HG02798 (cell line): ENCODE measurements around the gene RSPH4A.
"Not testable (repeated sequence)": the region's sequence is repeated elsewhere in the genome, so short reads cannot be mapped to it uniquely, and the experiment has no call there.

Source experiments
- ATAC-seq: cut with Tn5 transposase; IDR thresholded peaks from one replicate; pipeline ENCODE4 v1.9.1; 2021; ENCODE audit warnings: mild to moderate bottlenecking; ENCODE audit not compliant: unreplicated experiment, poor library complexity

The RSPH4A gene

GRCh38 chr6:116615937-116616736 lies at the start of gene RSPH4A:
RSPH4A (plus strand) TSS chr6:116616479; CDS start chr6:116616624, 145 bp downstream.
- peak; percentile 100 for ATAC-seq

- ATAC-seq = no peak
These were observed 48.2 kb upstream of the RSPH4A start for GRCh38 chr6:116568111-116568510.

- ATAC-seq = no peak
These were observed 47.2 kb upstream of the RSPH4A start for GRCh38 chr6:116568821-116569755.

GRCh38 chr6:116570856-116571682 lies 45.2 kb upstream of the RSPH4A start, which contains the start of gene RWDD1:
RWDD1 (plus strand) TSS chr6:116571504; CDS start chr6:116571583, 79 bp downstream.
- ATAC-seq = peak; percentile 95

GRCh38 chr6:116571683-116572000 lies 44.6 kb upstream of the RSPH4A start:
- no peak for ATAC-seq

GRCh38 chr6:116572162-116572561 lies 44.1 kb upstream of the RSPH4A start:
- no peak for ATAC-seq

GRCh38 chr6:116575227-116575626 lies 41.1 kb upstream of the RSPH4A start:
- ATAC-seq = no peak

GRCh38 chr6:116577486-116577885 lies 38.8 kb upstream of the RSPH4A start:
- ATAC-seq = no peak

- no peak for ATAC-seq
These were observed 37.9 kb upstream of the RSPH4A start for GRCh38 chr6:116578335-116578734.

GRCh38 chr6:116579143-116579542 lies 37.1 kb upstream of the RSPH4A start:
- ATAC-seq = no peak

- ATAC-seq = no peak
These were observed 36.1 kb upstream of the RSPH4A start for GRCh38 chr6:116580198-116580597.

- no peak for ATAC-seq
These were observed 30.0 kb upstream of the RSPH4A start for GRCh38 chr6:116586276-116586675.

GRCh38 chr6:116586738-116587137 lies 29.5 kb upstream of the RSPH4A start:
- no peak for ATAC-seq

- no peak for ATAC-seq
These were observed 21.0 kb upstream of the RSPH4A start for GRCh38 chr6:116595247-116595646.

- no peak for ATAC-seq
These were observed 19.5 kb upstream of the RSPH4A start for GRCh38 chr6:116596815-116597214.

- not testable (repeated sequence) for ATAC-seq
These were observed 12.4 kb upstream of the RSPH4A start for GRCh38 chr6:116603916-116604315.

GRCh38 chr6:116604868-116605267 lies 11.4 kb upstream of the RSPH4A start:
- ATAC-seq = not testable (repeated sequence)

GRCh38 chr6:116605935-116606334 lies 10.3 kb upstream of the RSPH4A start:
- no peak for ATAC-seq

- no peak for ATAC-seq
These were observed 5.2 kb upstream of the RSPH4A start for GRCh38 chr6:116611056-116611455.

- ATAC-seq = no peak
These were observed 416 bp downstream of the RSPH4A start for GRCh38 chr6:116616737-116617053.
